Measurements from ENCODE around the gene BTAF1.

DNA sequence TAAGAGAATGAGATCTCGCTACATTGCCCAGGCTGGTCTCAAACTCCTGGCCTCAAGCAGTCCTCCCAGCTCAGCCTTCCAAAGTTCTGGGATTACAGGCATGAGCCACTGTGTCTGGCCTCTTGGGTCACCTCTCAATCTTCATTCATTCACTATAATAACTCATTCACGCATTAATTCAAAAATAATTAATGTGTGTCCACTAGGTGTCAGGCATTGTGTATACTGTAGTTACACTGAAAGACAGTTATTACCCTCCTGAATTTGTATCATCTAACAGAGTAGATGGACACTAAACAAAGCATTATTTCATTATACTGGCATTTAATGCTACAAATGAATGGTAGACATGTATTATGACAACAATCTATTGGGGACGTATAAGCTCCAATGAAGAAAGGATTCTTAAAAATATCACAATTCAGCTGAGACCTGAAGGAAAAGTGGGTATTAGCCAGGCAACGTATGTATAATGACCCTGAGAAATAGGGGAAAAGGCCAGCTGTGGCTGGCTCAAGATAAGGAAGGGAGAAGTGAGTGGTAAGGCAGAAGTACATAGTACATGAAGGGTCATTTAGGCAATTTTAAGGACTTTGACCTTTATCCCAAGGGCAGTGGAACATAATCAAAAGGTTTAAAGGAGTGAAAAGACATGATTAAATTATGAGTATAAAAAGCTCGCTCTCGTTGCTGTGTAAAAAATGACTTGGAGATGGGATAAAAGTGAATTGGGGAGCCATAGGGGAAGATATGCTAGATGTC is 150.7 kb downstream of the BTAF1 start:
- TF ChIP-seq, protein P1, sequence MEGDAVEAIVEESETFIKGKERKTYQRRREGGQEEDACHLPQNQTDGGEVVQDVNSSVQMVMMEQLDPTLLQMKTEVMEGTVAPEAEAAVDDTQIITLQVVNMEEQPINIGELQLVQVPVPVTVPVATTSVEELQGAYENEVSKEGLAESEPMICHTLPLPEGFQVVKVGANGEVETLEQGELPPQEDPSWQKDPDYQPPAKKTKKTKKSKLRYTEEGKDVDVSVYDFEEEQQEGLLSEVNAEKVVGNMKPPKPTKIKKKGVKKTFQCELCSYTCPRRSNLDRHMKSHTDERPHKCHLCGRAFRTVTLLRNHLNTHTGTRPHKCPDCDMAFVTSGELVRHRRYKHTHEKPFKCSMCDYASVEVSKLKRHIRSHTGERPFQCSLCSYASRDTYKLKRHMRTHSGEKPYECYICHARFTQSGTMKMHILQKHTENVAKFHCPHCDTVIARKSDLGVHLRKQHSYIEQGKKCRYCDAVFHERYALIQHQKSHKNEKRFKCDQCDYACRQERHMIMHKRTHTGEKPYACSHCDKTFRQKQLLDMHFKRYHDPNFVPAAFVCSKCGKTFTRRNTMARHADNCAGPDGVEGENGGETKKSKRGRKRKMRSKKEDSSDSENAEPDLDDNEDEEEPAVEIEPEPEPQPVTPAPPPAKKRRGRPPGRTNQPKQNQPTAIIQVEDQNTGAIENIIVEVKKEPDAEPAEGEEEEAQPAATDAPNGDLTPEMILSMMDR (conservative IDR thresholded peaks at IDR 0.05; ENCODE audit: low read depth in 2 of 2): no peak
- no peak for TF ChIP-seq EZH2phosphoT487 (IDR thresholded peaks at IDR 0.05; ENCODE audit: unreplicated experiment)
- no peak for TF ChIP-seq CREB1 (CRISPR knock-in tag; IDR thresholded peaks at IDR 0.05; ENCODE audit: low read depth)
- no peak for TF ChIP-seq POLR2AphosphoS5 (IDR thresholded peaks at IDR 0.05; ENCODE audit: low read depth)
- TF ChIP-seq, protein P2, sequence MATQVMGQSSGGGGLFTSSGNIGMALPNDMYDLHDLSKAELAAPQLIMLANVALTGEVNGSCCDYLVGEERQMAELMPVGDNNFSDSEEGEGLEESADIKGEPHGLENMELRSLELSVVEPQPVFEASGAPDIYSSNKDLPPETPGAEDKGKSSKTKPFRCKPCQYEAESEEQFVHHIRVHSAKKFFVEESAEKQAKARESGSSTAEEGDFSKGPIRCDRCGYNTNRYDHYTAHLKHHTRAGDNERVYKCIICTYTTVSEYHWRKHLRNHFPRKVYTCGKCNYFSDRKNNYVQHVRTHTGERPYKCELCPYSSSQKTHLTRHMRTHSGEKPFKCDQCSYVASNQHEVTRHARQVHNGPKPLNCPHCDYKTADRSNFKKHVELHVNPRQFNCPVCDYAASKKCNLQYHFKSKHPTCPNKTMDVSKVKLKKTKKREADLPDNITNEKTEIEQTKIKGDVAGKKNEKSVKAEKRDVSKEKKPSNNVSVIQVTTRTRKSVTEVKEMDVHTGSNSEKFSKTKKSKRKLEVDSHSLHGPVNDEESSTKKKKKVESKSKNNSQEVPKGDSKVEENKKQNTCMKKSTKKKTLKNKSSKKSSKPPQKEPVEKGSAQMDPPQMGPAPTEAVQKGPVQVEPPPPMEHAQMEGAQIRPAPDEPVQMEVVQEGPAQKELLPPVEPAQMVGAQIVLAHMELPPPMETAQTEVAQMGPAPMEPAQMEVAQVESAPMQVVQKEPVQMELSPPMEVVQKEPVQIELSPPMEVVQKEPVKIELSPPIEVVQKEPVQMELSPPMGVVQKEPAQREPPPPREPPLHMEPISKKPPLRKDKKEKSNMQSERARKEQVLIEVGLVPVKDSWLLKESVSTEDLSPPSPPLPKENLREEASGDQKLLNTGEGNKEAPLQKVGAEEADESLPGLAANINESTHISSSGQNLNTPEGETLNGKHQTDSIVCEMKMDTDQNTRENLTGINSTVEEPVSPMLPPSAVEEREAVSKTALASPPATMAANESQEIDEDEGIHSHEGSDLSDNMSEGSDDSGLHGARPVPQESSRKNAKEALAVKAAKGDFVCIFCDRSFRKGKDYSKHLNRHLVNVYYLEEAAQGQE (IDR thresholded peaks at IDR 0.05; ENCODE audit: unreplicated experiment): no peak
- TF ChIP-seq JUNB (IDR thresholded peaks at IDR 0.05; ENCODE audit: unreplicated experiment): no peak
- no peak for TF ChIP-seq EZH2 (IDR thresholded peaks at IDR 0.05; ENCODE audit: low read depth, unreplicated experiment)
- TF ChIP-seq, protein P3, sequence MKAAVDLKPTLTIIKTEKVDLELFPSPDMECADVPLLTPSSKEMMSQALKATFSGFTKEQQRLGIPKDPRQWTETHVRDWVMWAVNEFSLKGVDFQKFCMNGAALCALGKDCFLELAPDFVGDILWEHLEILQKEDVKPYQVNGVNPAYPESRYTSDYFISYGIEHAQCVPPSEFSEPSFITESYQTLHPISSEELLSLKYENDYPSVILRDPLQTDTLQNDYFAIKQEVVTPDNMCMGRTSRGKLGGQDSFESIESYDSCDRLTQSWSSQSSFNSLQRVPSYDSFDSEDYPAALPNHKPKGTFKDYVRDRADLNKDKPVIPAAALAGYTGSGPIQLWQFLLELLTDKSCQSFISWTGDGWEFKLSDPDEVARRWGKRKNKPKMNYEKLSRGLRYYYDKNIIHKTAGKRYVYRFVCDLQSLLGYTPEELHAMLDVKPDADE (IDR thresholded peaks at IDR 0.05): no peak
- no peak for TF ChIP-seq NANOG (IDR thresholded peaks at IDR 0.05; ENCODE audit: borderline replicate concordance)
- TF ChIP-seq STAT1 (IDR thresholded peaks at IDR 0.05; ENCODE audit: unreplicated experiment): no peak

Measured in GM23338 (cell line).